NCI-H128 (cell line): ENCODE measurements around the gene LAMA5.

Experiments
- DNase-seq: peaks from one replicate; lab custom pipeline; 2025; ENCODE audit not compliant: unreplicated experiment; lab: John Stamatoyannopoulos, UW

Gene LAMA5

GRCh38 chr20:62372042-62372993 is 5.2 kb upstream of the LAMA5 start:
- no peak for DNase-seq

GRCh38 chr20:62371588-62372041 is 4.5 kb upstream of the LAMA5 start:
- no peak for DNase-seq

- DNase-seq: no peak
Measured at GRCh38 chr20:62370807-62371587, 3.9 kb upstream of the LAMA5 start.

GRCh38 chr20:62370115-62370806 is 3.1 kb upstream of the LAMA5 start:
- no peak for DNase-seq

- DNase-seq: no peak
Measured at GRCh38 chr20:62369815-62370114, 2.7 kb upstream of the LAMA5 start.

- no peak for DNase-seq
Measured at GRCh38 chr20:62368976-62369814, 2.1 kb upstream of the LAMA5 start.

GRCh38 chr20:62368392-62368975 is 1.4 kb upstream of the LAMA5 start:
- no peak for DNase-seq

GRCh38 chr20:62367633-62368391 is 700 bp upstream of the LAMA5 start:
- peak; percentile 11 for DNase-seq

- DNase-seq: peak; percentile 34
Measured at GRCh38 chr20:62366370-62367135, 559 bp downstream of the LAMA5 start.

GRCh38 chr20:62365814-62366369 is 1.2 kb downstream of the LAMA5 start:
- no peak for DNase-seq

- DNase-seq: no peak
Measured at GRCh38 chr20:62364911-62365736, 2.0 kb downstream of the LAMA5 start.

- DNase-seq: no peak
Measured at GRCh38 chr20:62363920-62364851, 2.9 kb downstream of the LAMA5 start.

- no peak for DNase-seq
Measured at GRCh38 chr20:62362991-62363919, 3.9 kb downstream of the LAMA5 start.

- no peak for DNase-seq
Measured at GRCh38 chr20:62362590-62362940, 4.5 kb downstream of the LAMA5 start.

- DNase-seq: no peak
Measured at GRCh38 chr20:62361799-62362589, 5.1 kb downstream of the LAMA5 start.
